SH-SY5Y (cell line): ENCODE results near the gene ACTRT2.

Source experiments
- GATA2 ChIP-seq: IDR thresholded peaks from 2 replicates; pipeline ENCODE4 v1.6.1; 2011; ENCODE audit warnings: mild to moderate bottlenecking, low read depth, low read length
- GATA3 ChIP-seq: IDR thresholded peaks from 2 replicates; pipeline ENCODE4 v1.6.1; 2011; ENCODE audit warnings: low read depth, mild to moderate bottlenecking, low read length, moderate library complexity

The ACTRT2 gene

GRCh38 chr1:3014443-3015268 lies 6.6 kb upstream of the ACTRT2 start:
- no peak for TF ChIP-seq GATA3
- TF ChIP-seq GATA2 = no peak

DNA sequence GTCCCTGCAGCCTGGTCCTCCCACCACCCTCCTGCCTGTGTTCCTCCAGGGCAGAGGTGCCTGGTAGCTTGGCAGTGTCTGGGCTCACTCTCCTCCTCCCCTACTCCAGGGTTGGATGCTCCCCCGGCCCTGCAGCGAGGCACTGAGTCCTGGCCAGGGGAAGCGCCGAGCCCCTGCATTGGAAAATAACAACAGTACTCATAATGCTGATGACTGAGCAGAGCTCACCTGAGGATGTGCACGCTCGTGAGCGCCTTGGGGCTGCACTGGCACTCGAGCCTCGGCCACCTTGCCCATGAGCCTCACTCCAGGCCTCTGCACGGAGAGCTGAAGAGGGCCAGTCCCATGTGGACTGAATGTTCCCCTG lies 6.0 kb upstream of the ACTRT2 start:
- no peak for TF ChIP-seq GATA2
- TF ChIP-seq GATA3 = no peak

DNA sequence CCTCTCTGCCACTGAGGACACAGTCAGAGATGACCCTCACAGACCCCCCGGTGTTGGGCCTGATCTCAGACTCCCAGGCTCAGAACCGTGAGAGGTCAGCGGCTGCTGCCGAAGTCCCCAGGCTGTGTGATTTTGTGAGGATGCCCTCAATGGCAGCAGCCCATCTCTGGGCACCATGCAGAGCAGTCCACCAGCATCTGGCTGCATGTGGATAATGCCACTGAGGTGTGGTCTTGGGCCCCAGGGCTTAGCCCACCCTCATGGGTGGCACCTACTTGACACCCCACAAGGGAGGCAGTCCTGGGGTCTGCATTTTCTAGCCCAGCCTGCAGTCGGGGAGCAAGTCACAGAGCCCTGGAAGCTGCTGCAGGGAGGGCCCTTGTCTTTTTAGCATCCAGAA lies 5.5 kb upstream of the ACTRT2 start:
- TF ChIP-seq GATA2 (no peak), GATA3 (no peak)

- no peak for TF ChIP-seq GATA2
- no peak for TF ChIP-seq GATA3
Measured at GRCh38 chr1:3016641-3017439, 4.4 kb upstream of the ACTRT2 start.

- TF ChIP-seq GATA2 (no peak), GATA3 (no peak)
Measured at GRCh38 chr1:3017440-3018050, 3.7 kb upstream of the ACTRT2 start.

DNA sequence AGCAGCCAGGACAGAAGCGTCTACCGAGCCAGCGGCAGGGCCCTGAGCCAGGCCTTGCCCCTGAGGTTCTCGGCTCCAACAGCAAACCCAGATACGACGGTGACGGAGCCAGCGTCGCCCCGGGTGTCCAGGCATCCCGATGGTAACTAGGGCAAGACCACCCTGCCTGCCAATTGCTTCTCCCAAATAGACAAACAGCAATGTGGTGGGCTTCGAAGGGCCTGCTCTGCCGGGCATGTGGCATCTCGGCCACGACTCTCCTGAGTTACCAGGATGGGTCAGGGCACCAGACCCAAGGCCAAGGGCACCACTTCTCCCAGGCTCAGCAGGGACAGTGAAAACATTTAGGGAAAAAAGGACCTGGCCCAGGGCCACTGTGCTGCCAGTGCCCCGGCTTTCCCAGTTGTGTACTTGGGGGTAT lies 3.2 kb upstream of the ACTRT2 start:
- TF ChIP-seq GATA3 = no peak
- TF ChIP-seq GATA2 = no peak

GRCh38 chr1:3018576-3018975 lies 2.7 kb upstream of the ACTRT2 start:
- TF ChIP-seq GATA2 = no peak
- TF ChIP-seq GATA3 = no peak

GRCh38 chr1:3019007-3019515 lies 2.2 kb upstream of the ACTRT2 start:
- TF ChIP-seq GATA2 (no peak), GATA3 (no peak)

- TF ChIP-seq GATA3 (no peak), GATA2 (no peak)
Measured at GRCh38 chr1:3019516-3020051, 1.7 kb upstream of the ACTRT2 start.

GRCh38 chr1:3020263-3020909 lies 881 bp upstream of the ACTRT2 start:
- TF ChIP-seq GATA2 (no peak), GATA3 (no peak)

DNA sequence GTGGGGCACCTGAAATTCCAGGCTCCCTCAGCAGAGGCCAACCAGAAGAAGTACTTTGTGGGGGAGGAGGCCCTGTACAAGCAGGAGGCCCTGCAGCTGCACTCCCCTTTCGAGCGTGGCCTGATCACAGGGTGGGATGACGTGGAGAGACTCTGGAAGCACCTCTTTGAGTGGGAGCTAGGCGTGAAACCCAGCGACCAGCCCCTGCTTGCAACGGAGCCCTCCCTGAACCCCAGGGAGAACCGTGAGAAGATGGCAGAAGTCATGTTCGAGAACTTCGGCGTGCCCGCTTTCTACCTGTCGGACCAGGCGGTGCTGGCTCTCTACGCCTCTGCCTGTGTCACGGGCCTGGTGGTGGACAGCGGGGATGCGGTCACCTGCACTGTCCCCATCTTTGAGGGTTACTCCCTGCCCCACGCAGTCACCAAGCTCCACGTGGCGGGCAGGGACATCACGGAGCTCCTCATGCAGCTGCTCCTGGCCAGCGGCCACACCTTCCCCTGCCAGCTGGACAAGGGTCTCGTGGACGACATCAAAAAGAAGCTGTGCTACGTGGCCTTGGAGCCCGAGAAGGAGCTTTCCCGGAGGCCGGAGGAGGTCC lies 634 bp downstream of the ACTRT2 start:
- TF ChIP-seq GATA2 = no peak
- no peak for TF ChIP-seq GATA3

GRCh38 chr1:3022511-3022973 lies 1.3 kb downstream of the ACTRT2 start:
- TF ChIP-seq GATA2 = no peak
- no peak for TF ChIP-seq GATA3

GRCh38 chr1:3022976-3023375 lies 1.7 kb downstream of the ACTRT2 start:
- no peak for TF ChIP-seq GATA2
- no peak for TF ChIP-seq GATA3

DNA sequence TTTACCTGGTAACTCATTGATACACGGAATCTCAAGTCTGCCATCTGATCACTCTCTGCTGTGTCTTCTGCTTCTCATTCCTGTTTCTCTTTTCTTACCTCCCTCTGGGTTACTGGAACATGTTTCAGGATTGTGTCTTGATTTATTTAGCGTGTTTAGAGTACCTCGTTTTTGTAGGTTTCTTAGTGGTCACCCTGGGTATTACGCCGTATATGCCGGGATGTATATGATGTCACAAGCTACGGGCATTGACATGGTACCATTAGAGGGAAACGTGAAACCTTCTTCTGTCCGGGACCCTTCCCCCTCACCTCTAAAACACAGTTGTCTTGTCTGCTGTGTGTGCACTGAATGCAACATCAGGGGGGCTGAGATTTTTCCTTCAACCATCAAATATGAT lies 2.8 kb downstream of the ACTRT2 start:
- no peak for TF ChIP-seq GATA2
- no peak for TF ChIP-seq GATA3
